GM21390 (cell line): Measurements from ENCODE around the gene PPIG.
"Not testable (repeated sequence)": the region's sequence is repeated elsewhere in the genome, so short reads cannot be mapped to it uniquely, and the experiment has no call there.

Source experiments
- ATAC-seq: cut with Tn5 transposase; IDR thresholded peaks from one replicate; pipeline ENCODE4 v1.9.1; 2021; ENCODE audit not compliant: unreplicated experiment

Gene PPIG

GRCh38 chr2:169585673-169586072 lies 1.5 kb downstream of the PPIG start:
- ATAC-seq, result no peak

DNA sequence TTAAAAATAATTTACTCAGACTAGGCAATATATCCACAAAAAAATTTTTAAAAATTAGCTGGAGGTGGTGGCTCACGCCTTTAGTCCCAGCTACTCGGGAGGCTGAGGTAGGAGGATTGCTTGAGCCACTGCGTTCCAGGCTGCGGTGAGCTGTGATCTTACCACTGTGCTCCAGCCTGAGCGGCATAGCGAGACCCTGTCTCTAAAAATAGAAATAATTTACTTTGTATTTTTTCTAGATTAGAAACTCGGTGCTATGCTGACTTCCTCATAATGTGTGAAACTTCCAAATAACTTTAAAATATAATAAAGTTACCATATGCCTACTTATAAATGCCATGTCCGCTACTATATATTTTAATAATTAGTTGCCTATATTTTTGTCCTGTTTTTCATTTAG lies 6.7 kb downstream of the PPIG start:
- no peak for ATAC-seq

- not testable (repeated sequence) for ATAC-seq
These were observed 12.4 kb downstream of the PPIG start for GRCh38 chr2:169596546-169596945.

DNA sequence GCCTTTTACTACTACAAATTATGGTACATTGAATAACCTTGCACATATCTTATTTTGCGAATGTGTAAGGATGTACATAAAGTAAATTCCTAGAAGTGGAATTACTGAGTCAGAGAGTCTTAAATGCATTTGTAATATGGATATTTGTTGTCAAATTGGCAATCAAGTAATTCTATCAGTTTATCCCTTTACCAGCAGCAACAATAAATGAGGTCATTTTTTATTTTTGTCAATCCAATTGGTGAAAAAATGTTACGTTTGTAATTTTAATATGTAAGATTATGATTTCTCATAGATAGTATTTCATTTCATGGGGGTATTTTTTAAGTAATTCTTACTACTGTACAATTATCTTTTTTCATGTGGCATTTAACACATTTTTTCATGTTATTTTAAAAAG lies 14.8 kb downstream of the PPIG start:
- ATAC-seq, result no peak

DNA sequence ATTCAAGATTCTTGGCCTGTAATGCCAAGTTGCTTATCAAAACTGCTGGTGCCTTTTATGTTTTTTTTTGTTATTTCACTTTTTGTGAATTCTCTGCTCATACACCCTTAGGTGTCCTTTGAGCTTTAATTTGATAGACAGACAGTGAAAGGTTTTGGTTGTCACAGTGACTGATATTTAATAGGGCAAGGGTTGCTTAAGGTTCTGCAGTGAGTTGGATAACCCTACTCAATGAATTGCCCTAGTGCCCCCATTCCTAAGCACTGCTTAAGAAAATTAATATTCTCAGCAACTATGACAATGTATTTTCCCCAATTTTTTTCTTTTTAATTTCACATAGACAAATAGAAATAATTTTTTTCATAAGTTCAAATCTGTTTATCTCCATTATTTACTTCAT lies 15.4 kb downstream of the PPIG start:
- no peak for ATAC-seq

- no peak for ATAC-seq
These were observed 25.1 kb downstream of the PPIG start for GRCh38 chr2:169609264-169609663.

DNA sequence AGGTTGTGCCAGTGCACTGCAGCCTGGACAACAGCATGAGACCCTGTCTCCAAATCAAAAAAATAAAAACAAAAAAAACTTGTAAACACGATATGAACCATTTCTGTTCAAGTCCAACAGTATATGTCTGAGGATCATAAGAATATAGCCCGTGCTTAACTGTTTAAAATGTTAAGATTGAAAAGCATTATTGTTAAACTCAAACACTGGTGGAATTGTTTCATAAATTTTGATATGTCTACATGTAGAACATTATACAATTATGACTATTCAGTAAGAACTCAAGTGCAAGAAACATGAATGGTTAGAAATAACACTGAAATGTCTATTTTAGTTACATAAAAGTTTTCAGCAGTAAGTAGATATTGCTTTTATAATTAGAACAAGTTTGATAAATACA lies 29.7 kb downstream of the PPIG start:
- ATAC-seq, result no peak

DNA sequence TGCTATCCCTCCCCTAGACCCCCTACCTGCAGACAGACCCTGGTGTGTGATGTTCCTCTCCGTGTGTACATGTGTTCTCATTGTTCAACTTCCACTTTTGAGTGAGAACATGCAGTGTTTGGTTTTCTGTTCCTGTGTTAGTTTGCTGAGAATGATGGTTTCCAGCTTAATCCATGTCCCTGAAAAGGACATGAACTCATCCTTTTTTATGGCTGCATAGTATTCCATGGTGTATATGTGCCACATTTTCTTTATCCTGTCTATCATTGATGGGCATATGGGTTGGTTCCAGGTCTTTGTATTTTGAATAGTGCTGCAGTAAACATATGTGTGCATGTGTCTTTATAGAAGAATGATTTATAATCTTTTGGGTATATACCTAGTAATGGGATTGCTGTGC lies 31.8 kb downstream of the PPIG start:
- not testable (repeated sequence) for ATAC-seq

GRCh38 chr2:169619946-169620345 lies 35.8 kb downstream of the PPIG start:
- ATAC-seq, result no peak

- no peak for ATAC-seq
These were observed 36.4 kb downstream of the PPIG start for GRCh38 chr2:169620509-169620908.

- ATAC-seq, result no peak
These were observed 39.1 kb downstream of the PPIG start for GRCh38 chr2:169623235-169623634.

DNA sequence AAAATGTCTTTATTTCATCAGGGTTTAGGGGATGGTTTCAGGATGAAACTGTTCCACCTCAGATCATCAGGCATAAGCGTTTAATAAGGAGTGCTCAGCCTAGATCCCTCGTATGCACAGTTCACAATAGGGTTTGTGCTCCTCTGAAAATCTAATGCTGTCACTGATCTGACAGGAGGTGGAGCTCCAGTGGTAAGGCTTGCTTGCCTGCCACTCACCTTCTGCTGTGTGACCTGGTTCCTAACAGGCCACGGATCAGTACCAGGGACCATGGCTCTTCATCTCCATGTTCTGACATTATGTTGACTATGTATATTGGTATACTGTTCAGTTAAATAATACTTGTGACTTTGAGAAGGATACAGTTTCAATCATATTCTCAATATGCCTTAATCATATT lies 41.6 kb downstream of the PPIG start:
- no peak for ATAC-seq

DNA sequence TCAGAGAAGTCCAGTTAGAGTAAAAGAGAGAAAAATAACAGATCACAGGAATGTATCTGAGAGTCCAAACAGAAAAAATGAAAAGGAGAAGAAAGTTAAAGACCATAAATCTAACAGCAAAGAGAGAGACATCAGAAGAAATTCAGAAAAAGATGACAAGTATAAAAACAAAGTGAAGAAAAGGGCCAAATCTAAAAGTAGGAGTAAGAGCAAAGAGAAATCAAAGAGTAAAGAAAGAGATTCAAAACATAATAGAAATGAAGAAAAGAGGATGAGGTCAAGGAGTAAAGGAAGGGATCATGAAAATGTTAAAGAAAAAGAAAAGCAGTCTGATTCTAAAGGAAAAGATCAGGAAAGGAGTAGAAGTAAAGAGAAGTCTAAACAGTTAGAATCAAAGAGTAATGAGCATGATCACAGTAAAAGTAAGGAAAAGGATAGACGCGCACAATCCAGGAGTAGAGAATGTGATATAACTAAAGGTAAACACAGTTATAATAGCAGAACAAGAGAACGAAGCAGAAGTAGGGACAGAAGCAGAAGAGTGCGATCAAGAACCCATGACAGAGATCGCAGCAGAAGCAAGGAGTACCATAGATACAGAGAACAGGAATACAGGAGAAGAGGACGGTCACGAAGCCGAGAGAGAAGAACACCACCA lies 52.4 kb downstream of the PPIG start:
- no peak for ATAC-seq

- no peak for ATAC-seq
These were observed 53.5 kb downstream of the PPIG start for GRCh38 chr2:169637620-169638019.

GRCh38 chr2:169640104-169640503 lies 56.0 kb downstream of the PPIG start:
- no peak for ATAC-seq

- no peak for ATAC-seq
These were observed 57.3 kb downstream of the PPIG start for GRCh38 chr2:169641464-169641863.

DNA sequence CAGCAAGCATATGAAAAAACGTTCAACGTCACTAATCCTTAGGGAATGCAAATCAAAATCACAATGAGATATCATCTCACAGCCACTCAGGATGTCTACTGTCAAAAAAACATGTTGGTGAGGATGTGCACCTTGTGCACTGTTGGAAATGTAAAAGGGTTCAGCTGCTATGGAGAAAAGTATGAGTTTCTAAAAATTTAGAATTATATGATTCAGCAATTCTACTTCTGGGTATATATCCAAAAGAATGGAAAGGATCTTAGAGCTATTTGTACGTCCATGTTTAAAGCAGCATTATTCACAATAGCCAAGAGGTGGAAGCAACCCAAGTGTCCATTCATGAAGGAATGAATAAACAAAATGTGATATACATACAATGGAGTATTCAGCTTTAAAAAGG lies 60.0 kb downstream of the PPIG start:
- no peak for ATAC-seq

DNA sequence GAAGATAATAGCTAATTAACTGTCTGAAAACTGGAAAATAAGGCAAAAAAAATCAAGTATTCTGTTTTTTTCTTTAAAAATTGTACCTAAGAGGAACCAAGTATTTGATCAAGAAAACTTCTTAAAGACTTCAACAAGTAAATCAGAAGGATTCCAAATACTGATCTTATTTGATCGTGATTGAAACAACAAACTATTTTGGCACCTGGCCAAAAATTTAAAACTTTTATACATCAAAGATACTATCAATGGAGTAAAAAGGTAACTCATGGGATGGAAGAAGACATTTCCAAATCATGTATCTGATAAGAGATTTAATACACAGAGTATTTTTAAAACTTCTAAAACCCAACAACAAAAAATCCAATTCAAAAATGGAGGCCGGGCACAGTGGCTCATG lies 63.3 kb downstream of the PPIG start:
- no peak for ATAC-seq

- ATAC-seq, result no peak
These were observed 65.1 kb downstream of the PPIG start for GRCh38 chr2:169649278-169649677.

GRCh38 chr2:169653636-169654035 lies 69.5 kb downstream of the PPIG start:
- no peak for ATAC-seq

DNA sequence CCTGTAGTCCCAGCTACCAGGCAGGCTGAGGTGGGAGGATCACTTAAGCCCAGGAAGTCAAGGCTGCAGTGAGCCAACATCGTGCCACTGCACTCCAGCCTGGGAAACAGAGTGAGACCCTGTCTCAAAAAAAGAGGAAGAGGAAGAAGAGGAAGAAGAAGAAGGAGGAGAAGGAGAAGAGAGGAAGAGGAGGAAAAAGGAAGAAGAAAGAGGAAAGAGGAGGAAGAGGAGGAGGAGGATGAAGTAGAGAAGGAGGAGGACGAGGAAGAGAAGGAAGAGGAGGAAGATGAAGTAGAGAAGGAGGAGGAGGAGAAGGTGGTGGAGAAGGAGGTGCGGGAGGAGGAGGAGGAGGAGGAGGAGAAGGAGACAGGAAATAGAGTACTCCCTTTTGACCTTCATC lies 72.0 kb downstream of the PPIG start:
- ATAC-seq, result no peak

- ATAC-seq, result no peak
These were observed 74.7 kb downstream of the PPIG start for GRCh38 chr2:169658877-169659276.

GRCh38 chr2:169659320-169659719 lies 75.2 kb downstream of the PPIG start:
- ATAC-seq, result peak; percentile 61
